A673 (cell line): ENCODE data around the gene CHSY3.

Experiments used
- EZH2 ChIP-seq: fragments of 200-600 bp; sonication (generic); IDR thresholded peaks from 2 replicates; pipeline ENCODE4 v1.6.1; 2017; ENCODE audit warnings: borderline replicate concordance, low read depth, mild to moderate bottlenecking, mixed read lengths, antibody characterized with exemption, low read length; ENCODE audit not compliant: poor library complexity, severe bottlenecking
- TF ChIP-seq, protein P1 (sequence below): fragments of 300-800, 200-600 bp; sonication (generic); conservative IDR thresholded peaks from 2 replicates; pipeline ENCODE4 v1.5.1; 2017; ENCODE audit warnings: low read depth, mild to moderate bottlenecking, antibody characterized with exemption, low read length, moderate library complexity, mixed read lengths

DNA sequence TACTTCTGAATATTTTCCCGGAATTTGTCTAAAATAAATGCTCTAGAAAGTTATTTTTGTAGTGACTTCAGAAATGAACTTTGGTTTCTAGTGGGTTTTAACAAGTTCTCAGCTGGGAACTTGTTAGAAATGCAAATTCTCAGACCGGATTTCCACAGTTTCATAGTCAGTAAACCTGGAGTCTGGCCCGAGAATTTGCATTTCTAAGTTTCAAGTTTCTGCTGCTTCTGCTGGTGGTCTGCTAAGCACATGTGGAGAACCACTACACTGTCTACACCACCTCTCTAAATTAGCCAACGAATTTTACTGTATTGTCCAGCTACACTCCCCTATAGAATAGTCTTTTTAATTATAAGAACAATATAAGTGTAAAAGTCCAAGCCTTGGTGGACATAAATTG, 208.0 kb downstream of the CHSY3 start:
- TF ChIP-seq, protein P1, sequence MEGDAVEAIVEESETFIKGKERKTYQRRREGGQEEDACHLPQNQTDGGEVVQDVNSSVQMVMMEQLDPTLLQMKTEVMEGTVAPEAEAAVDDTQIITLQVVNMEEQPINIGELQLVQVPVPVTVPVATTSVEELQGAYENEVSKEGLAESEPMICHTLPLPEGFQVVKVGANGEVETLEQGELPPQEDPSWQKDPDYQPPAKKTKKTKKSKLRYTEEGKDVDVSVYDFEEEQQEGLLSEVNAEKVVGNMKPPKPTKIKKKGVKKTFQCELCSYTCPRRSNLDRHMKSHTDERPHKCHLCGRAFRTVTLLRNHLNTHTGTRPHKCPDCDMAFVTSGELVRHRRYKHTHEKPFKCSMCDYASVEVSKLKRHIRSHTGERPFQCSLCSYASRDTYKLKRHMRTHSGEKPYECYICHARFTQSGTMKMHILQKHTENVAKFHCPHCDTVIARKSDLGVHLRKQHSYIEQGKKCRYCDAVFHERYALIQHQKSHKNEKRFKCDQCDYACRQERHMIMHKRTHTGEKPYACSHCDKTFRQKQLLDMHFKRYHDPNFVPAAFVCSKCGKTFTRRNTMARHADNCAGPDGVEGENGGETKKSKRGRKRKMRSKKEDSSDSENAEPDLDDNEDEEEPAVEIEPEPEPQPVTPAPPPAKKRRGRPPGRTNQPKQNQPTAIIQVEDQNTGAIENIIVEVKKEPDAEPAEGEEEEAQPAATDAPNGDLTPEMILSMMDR: no peak
- TF ChIP-seq EZH2: no peak
